ENCODE results near the gene CYP1A2. TPM values are rescaled to one million over a fixed set of nuclear protein-coding genes. Genes with fewer than 3 reads are reported as not detected.
A peak's percentile ranks its signal among the peaks of the same experiment; 100 is the strongest.
"Not testable (repeated sequence)": the region's sequence is repeated elsewhere in the genome, so short reads cannot be mapped to it uniquely, and the experiment has no call there.

The CYP1A2 gene
- total RNA-seq, 2 experiments from 2014 or later, result not detected

DNA sequence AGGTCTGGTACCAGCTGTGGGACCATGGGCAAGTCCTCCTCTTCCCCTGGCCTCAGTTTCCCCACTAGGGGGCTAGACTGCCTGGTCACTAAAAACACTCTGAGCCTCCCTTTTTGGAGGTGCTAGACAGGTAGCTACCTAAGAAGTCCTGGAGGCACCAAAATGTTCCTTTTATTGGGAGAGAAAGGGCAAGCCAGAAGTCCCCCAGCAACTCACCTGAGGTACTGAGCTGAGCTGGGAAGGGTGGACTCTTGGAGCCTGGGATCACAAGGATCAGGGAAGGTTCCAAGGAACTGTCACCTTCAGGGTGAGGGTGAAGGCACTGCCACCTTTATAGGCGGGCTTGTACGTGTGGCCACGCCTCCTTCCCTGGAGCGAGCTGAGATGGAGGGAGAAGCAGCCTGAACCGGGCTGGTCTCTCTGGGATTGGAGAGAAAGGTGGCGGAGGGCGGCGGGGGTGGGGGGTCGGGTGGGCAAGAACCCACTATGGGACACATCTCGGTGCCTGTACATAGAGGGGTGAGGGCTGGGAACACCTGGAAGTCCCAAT lies 23.3 kb upstream of the CYP1A2 start, which contains the start of gene CYP1A1:
Gene CYP1A1, minus strand, starts transcription at position 304 of the 550 bp plus-strand sequence. CDS start 2,431 bp downstream, outside the sequence.
- Mint-ChIP-seq H3K36me3 (ENCODE audit: low read depth) (no peaks in the 10 kb centered on the region), H3K27ac (peak within 1 kb of the TSS; percentile 14), H3K27me3 (peaks cover 16% of the 10 kb centered on the region), H3K4me1 (ENCODE audit: low read depth) (peaks cover 9% of the 10 kb centered on the region), H3K9me3 (no peaks in the 10 kb centered on the region), H3K4me3 (peak within 1 kb of the TSS; percentile 71)
- intact Hi-C loops (cut with micrococcal nuclease), result no loop called here
- peak; percentile 35 for ATAC-seq
- TF ChIP-seq, protein P1, sequence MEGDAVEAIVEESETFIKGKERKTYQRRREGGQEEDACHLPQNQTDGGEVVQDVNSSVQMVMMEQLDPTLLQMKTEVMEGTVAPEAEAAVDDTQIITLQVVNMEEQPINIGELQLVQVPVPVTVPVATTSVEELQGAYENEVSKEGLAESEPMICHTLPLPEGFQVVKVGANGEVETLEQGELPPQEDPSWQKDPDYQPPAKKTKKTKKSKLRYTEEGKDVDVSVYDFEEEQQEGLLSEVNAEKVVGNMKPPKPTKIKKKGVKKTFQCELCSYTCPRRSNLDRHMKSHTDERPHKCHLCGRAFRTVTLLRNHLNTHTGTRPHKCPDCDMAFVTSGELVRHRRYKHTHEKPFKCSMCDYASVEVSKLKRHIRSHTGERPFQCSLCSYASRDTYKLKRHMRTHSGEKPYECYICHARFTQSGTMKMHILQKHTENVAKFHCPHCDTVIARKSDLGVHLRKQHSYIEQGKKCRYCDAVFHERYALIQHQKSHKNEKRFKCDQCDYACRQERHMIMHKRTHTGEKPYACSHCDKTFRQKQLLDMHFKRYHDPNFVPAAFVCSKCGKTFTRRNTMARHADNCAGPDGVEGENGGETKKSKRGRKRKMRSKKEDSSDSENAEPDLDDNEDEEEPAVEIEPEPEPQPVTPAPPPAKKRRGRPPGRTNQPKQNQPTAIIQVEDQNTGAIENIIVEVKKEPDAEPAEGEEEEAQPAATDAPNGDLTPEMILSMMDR (IDR thresholded peaks at IDR 0.05), result no peak
- ChIA-PET POLR2A (interaction anchor here (1.1 kb wide), 2 partner anchors 23 to 184 kb away, joined by 3 read pairs; partner anchors contain the start of genes ARID3B and CYP1A2), CTCF (interaction anchor here (0.8 to 2.1 kb wide), 5 partner anchors 10 to 94 kb away, joined by 3 to 10 read pairs (median 4); no protein-coding TSS in a partner anchor)
- DNase-seq, result peak; percentile 38

DNA sequence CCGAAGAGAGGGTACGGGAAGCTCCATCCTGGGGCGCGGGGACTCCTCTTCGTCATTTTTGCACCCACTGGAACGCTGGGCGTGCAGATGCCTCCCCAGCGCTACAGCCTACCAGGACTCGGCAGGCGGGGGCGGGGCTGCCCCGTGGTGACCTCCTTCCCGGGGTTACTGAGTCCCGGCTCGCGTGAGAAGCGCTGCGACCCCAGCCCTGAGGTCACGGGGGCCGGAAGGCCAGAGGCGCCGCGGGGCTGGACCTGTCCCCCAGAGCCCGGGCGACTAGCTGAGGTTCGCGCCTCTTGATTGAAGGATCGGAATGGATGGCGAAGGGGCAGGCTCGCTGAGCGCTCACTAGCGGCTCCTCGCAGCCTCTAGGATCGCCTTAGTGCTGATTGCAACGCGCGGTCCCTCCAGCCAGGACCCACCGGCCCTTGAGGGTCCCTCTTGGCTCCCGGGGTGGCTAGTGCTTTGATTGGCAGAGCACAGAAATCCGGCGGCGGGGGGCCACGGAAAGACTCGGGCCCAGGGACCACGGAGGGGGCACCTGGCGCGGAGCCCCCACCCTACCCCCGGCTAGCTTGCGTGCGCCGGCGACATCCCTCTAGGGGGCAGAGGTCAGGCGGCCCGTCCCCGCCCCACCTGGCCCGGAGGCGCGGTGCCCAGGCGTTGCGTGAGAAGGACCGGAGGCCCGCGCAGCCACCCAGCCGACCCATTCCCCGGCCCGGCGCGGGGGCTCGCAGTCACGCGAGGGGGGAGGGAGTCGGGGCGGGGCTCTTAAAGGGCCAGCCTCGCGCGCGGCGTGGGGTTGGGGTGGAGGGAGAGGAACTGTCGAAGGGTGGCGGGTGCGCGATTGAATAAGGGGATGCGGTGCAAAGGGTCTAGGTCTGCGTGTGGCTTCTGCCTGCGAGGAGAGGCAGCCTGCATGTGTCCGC lies 22.5 kb upstream of the CYP1A2 start:
- POLR2A ChIA-PET, result interaction anchor here (0.9 to 1.1 kb wide), 3 partner anchors 9 to 116 kb away, joined by 3 read pairs; partner anchors contain the start of gene CYP1A2
- peaks cover 9% of the 10 kb centered on the region for H3K4me1 Mint-ChIP-seq (ENCODE audit: low read depth)

DNA sequence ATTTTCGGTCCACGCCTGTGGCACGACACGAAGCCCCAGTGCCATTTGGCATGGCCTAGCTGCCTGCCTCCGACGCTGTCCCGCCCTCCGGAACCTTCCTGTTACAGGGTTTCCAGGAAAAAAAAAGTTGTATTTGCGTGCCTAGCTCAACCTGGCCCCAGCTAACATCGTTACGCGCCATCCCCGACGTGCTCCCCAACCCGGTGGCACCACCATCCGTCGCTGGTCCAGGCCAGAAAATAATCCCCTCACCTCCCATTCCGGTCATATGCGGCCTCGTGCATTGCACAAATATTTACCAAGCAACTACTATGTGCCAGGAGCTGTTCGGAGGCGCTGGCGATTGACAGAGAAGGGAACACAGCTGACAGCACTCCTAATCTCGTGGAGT lies 21.9 kb upstream of the CYP1A2 start:
- H3K4me3 Mint-ChIP-seq, result peak overlapping the region; percentile 71
- peaks cover 9% of the 10 kb centered on the region for H3K4me1 Mint-ChIP-seq (ENCODE audit: low read depth)
- DNase-seq (peak; percentile 36), ATAC-seq (peak; percentile 15)
- H3K27me3 Mint-ChIP-seq, result peaks cover 19% of the 10 kb centered on the region
- H3K9me3 Mint-ChIP-seq, result no peaks in the 10 kb centered on the region
- intact Hi-C loops (cut with micrococcal nuclease), result no loop called here
- H3K27ac Mint-ChIP-seq, result peak overlapping the region; percentile 9
- CTCF ChIA-PET, result interaction anchor here (1.0 to 1.7 kb wide), 6 partner anchors 46 to 152 kb away, joined by 3 to 5 read pairs (median 4); no protein-coding TSS in a partner anchor
- TF ChIP-seq, protein P1 (IDR thresholded peaks at IDR 0.05), result no peak
- POLR2A ChIA-PET, result interaction anchor here (0.9 to 1.1 kb wide), 2 partner anchors 8 to 115 kb away, joined by 3 read pairs; no protein-coding TSS in a partner anchor
- H3K36me3 Mint-ChIP-seq (ENCODE audit: low read depth), result no peaks in the 10 kb centered on the region

More for the DNA sequence above, 22.5 kb upstream of the CYP1A2 start:
- TF ChIP-seq, protein P1 (IDR thresholded peaks at IDR 0.05), result no peak
- no peaks in the 10 kb centered on the region for H3K9me3 Mint-ChIP-seq
- peak overlapping the region; percentile 71 for H3K4me3 Mint-ChIP-seq
- ATAC-seq, result peak; percentile 76
- CTCF ChIA-PET, result interaction anchor here (0.8 to 1.7 kb wide), 8 partner anchors 11 to 153 kb away, joined by 3 to 6 read pairs (median 4); no protein-coding TSS in a partner anchor
- intact Hi-C loops (cut with micrococcal nuclease), result no loop called here
- peaks cover 17% of the 10 kb centered on the region for H3K27me3 Mint-ChIP-seq
- peak overlapping the region; percentile 9 for H3K27ac Mint-ChIP-seq
- H3K36me3 Mint-ChIP-seq (ENCODE audit: low read depth), result no peaks in the 10 kb centered on the region
- peak; percentile 77 for DNase-seq

DNA sequence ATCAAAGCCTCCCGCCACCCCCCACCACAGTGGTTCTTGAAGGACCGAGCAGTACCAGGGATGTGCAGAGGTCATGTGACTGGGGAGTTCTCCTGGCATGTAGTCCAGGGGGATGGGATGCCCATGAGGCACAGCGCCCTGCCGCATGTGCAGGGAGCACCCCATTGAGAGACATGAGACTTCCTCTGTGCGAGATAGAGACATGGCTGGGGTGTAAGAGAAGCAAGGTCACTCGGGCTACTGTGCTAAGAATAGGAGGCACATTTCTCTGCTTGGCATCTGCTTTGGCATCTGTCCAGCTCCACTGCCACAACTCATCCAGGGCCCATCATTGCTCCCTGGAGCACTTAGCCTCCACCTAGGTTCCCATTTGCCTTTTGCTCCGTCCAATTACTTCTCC lies 20.9 kb upstream of the CYP1A2 start:
- Mint-ChIP-seq H3K27ac (no peak overlapping the region), H3K9me3 (no peaks in the 10 kb centered on the region), H3K4me3 (no peak overlapping the region), H3K4me1 (ENCODE audit: low read depth) (peaks cover 9% of the 10 kb centered on the region), H3K36me3 (ENCODE audit: low read depth) (no peaks in the 10 kb centered on the region), H3K27me3 (peaks cover 21% of the 10 kb centered on the region)
- TF ChIP-seq, protein P1 (IDR thresholded peaks at IDR 0.05), result no peak
- POLR2A ChIA-PET, result no interaction called here
- DNase-seq, result no peak
- CTCF ChIA-PET, result interaction anchor here (1.6 to 1.7 kb wide), 2 partner anchors 45 to 96 kb away, joined by 3 to 4 read pairs; no protein-coding TSS in a partner anchor
- intact Hi-C loops (cut with micrococcal nuclease), result no loop called here
- no peak for ATAC-seq

DNA sequence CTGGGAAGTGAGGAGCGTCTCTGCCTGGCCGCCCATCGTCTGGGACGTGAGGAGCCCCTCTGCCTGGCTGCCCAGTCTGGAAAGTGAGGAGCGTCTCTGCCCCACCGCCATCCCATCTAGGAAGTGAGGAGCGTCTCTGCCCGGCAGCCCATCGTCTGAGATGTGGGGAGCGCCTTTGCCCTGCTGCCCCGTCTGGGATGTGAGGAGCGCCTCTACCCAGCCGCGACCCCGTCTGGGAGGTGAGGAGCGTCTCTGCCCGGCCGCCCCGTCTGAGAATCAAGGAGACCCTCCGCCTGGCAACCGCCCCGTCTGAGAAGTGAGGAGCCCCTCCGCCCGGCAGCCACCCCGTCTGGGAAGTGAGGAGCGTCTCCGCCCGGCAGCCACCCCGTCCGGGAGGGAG lies 19.9 kb upstream of the CYP1A2 start:
- ATAC-seq; H3K4me1 Mint-ChIP-seq (ENCODE audit: low read depth); CTCF ChIA-PET: not testable (repeated sequence)

DNA sequence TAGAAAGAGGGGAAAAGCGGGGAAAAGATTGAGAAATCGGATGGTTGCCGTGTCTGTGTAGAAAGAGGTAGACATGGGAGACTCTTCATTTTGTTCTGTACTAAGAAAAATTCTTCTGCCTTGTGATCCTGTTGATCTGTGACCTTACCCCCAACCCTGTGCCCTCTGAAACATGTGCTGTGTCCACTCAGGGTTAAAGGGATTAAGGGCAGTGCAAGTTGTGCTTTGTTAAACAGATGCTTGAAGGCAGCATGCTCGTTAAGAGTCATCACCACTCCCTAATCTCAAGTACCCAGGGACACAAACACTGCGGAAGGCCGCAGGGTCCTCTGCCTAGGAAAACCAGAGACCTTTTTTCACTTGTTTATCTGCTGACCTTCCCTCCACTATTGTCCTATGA lies 19.3 kb upstream of the CYP1A2 start:
- H3K27me3 Mint-ChIP-seq, result peaks cover 23% of the 10 kb centered on the region
- H3K4me1 Mint-ChIP-seq (ENCODE audit: low read depth); H3K4me3 Mint-ChIP-seq; H3K9me3 Mint-ChIP-seq; H3K36me3 Mint-ChIP-seq (ENCODE audit: low read depth); ATAC-seq; POLR2A ChIA-PET; DNase-seq; intact Hi-C loops (cut with micrococcal nuclease); H3K27ac Mint-ChIP-seq: not testable (repeated sequence)
- CTCF ChIA-PET, result interaction anchor here (1.2 to 1.3 kb wide), 2 partner anchors 42 to 94 kb away, joined by 3 to 5 read pairs; no protein-coding TSS in a partner anchor

More for the DNA sequence above, 19.9 kb upstream of the CYP1A2 start:
- H3K27me3 Mint-ChIP-seq, result peaks cover 25% of the 10 kb centered on the region
- H3K4me3 Mint-ChIP-seq; intact Hi-C loops (cut with micrococcal nuclease); POLR2A ChIA-PET; H3K27ac Mint-ChIP-seq; DNase-seq; H3K36me3 Mint-ChIP-seq (ENCODE audit: low read depth); H3K9me3 Mint-ChIP-seq: not testable (repeated sequence)

Data from activated CD8-positive, alpha-beta T cell treated with anti-CD3 and anti-CD28 coated beads for 36 hours (primary cell).